GM23338 (cell line): ENCODE data around the gene DUSP7. TPM values are rescaled to one million over a fixed set of nuclear protein-coding genes. Genes with fewer than 3 reads are reported as not detected.

ENCODE experiments used
- ATAC-seq: fragments of 200-7000 bp; cut with Tn5 transposase; 3 replicates; pipeline ENCODE4 v1.9.1; 2020
- DNase-seq: peaks from one replicate; pipeline ENCODE4 v3.0.0-alpha.2; 2015; ENCODE audit warnings: low spot score
- H2AFZ ChIP-seq: fragments of 200-600 bp; sonication (generic); 2 replicates; pipeline ENCODE4 v1.8.0; 2016; ENCODE audit warnings: antibody characterized with exemption, mild to moderate bottlenecking, moderate library complexity
- H3F3A ChIP-seq: fragments of 200-600 bp; sonication (generic); replicated peaks from 2 replicates; pipeline ENCODE4 v1.8.0; 2017; ENCODE audit warnings: antibody characterized with exemption, mixed run types, low read depth
- H3K27ac ChIP-seq: fragments of 200-600 bp; sonication (generic); 2 replicates; pipeline ENCODE4 v1.6.1; 2016; ENCODE audit warnings: low read depth
- H3K27me3 ChIP-seq: fragments of 200-600 bp; sonication (generic); 2 replicates; pipeline ENCODE4 v1.8.0; 2016; ENCODE audit warnings: mild to moderate bottlenecking, mixed run types, moderate library complexity; ENCODE audit not compliant: insufficient read depth
- H3K36me3 ChIP-seq: fragments of 200-600 bp; sonication (generic); 2 replicates; pipeline ENCODE4 v1.8.0; 2016; ENCODE audit warnings: mild to moderate bottlenecking; ENCODE audit not compliant: insufficient read depth
- H3K4me1 ChIP-seq: fragments of 200-600 bp; sonication (generic); 2 replicates; pipeline ENCODE4 v1.8.0; 2016; ENCODE audit warnings: mild to moderate bottlenecking, moderate library complexity; ENCODE audit not compliant: insufficient read depth
- H3K4me2 ChIP-seq: fragments of 200-600 bp; sonication (generic); 2 replicates; pipeline ENCODE4 v1.7.1; 2017; ENCODE audit warnings: mixed run types
- H3K4me3 ChIP-seq: fragments of 200-600 bp; sonication (generic); 2 replicates; pipeline ENCODE4 v1.6.1; 2016; ENCODE audit warnings: mixed run types
- H3K79me2 ChIP-seq: fragments of 200-600 bp; sonication (generic); replicated peaks from 2 replicates; pipeline ENCODE4 v1.8.0; 2017; ENCODE audit warnings: mild to moderate bottlenecking; ENCODE audit not compliant: insufficient read depth
- H3K9me2 ChIP-seq: fragments of 200-600 bp; sonication (generic); 2 replicates; pipeline ENCODE4 v1.8.0; 2017; ENCODE audit not compliant: insufficient read depth
- H4K20me1 ChIP-seq: fragments of 200-600 bp; sonication (generic); replicated peaks from 2 replicates; pipeline ENCODE4 v1.8.0; 2017; ENCODE audit warnings: mild to moderate bottlenecking; ENCODE audit not compliant: insufficient read depth
- H3K27ac Mint-ChIP-seq: 2 replicates; pipeline ENCODE4 v1.8.0; 2020; ENCODE audit warnings: inconsistent platforms, mild to moderate bottlenecking, moderate library complexity, mixed read lengths
- H3K27me3 Mint-ChIP-seq: 3 replicates; pipeline ENCODE4 v1.8.0; 2022; ENCODE audit warnings: low read depth, mild to moderate bottlenecking, moderate library complexity, mixed read lengths, inconsistent platforms; ENCODE audit not compliant: insufficient read depth, poor library complexity
- H3K36me3 Mint-ChIP-seq: 3 replicates; pipeline ENCODE4 v1.8.0; 2021; ENCODE audit warnings: low read depth, mild to moderate bottlenecking, inconsistent platforms, moderate library complexity, mixed read lengths
- H3K4me1 Mint-ChIP-seq: 3 replicates; pipeline ENCODE4 v1.8.0; 2020; ENCODE audit warnings: mild to moderate bottlenecking, inconsistent platforms, mixed read lengths
- H3K4me3 Mint-ChIP-seq: 3 replicates; pipeline ENCODE4 v1.8.0; 2021; ENCODE audit warnings: moderate library complexity, mild to moderate bottlenecking, inconsistent platforms, mixed read lengths
- H3K9me3 Mint-ChIP-seq: 3 replicates; pipeline ENCODE4 v1.8.0; 2020; ENCODE audit warnings: moderate library complexity, mild to moderate bottlenecking, inconsistent platforms, mixed read lengths
- CREB1 ChIP-seq: fragments of 250-450 bp; sonication (Bioruptor Pico); IDR thresholded peaks from 2 replicates; pipeline ENCODE4 v1.5.0; 2020; ENCODE audit warnings: low read depth, mild to moderate bottlenecking, moderate library complexity
- ETS1 ChIP-seq: IDR thresholded peaks from 2 replicates; pipeline ENCODE4 v1.6.1; 2016; ENCODE audit warnings: antibody characterized with exemption
- EZH2 ChIP-seq: fragments of 200-600 bp; sonication (generic); IDR thresholded peaks from one replicate; pipeline ENCODE4 v1.8.0; 2017; ENCODE audit warnings: antibody characterized with exemption, mild to moderate bottlenecking, low read depth; ENCODE audit not compliant: unreplicated experiment
- EZH2phosphoT487 ChIP-seq: fragments of 200-600 bp; sonication (generic); IDR thresholded peaks from one replicate; pipeline ENCODE4 v1.8.1; 2018; ENCODE audit warnings: antibody characterized with exemption; ENCODE audit not compliant: unreplicated experiment
- JUNB ChIP-seq: IDR thresholded peaks from one replicate; pipeline ENCODE4 v1.6.1; 2016; ENCODE audit warnings: antibody characterized with exemption; ENCODE audit not compliant: unreplicated experiment
- NANOG ChIP-seq: IDR thresholded peaks from 2 replicates; pipeline ENCODE4 v1.6.1; 2016; ENCODE audit warnings: antibody characterized with exemption, borderline replicate concordance
- POLR2AphosphoS5 ChIP-seq: IDR thresholded peaks from 2 replicates; pipeline ENCODE4 v1.6.1; 2016; ENCODE audit warnings: antibody characterized with exemption, low read depth
- STAT1 ChIP-seq: IDR thresholded peaks from one replicate; pipeline ENCODE4 v1.6.1; 2016; ENCODE audit warnings: antibody characterized with exemption; ENCODE audit not compliant: unreplicated experiment
- ZNF114 ChIP-seq: fragments of 250-450 bp; sonication (Bioruptor Pico); IDR thresholded peaks from 2 replicates; pipeline ENCODE4 v1.5.0; 2020; ENCODE audit warnings: mild to moderate bottlenecking, moderate library complexity
- ZNF331 ChIP-seq: fragments of 250-450 bp; sonication (Bioruptor Pico); IDR thresholded peaks from 2 replicates; pipeline ENCODE4 v1.5.0; 2020; ENCODE audit warnings: low read depth, mild to moderate bottlenecking, moderate library complexity
- polyA plus RNA-seq: library from polyadenylated mRNA; unstranded; fragments of >200 nt; fragmentation: Nextera tagmentation; extraction: Ambion mirVana; gene quantifications from 2 replicates; pipeline ENCODE4 v1.2.1, GENCODE V29; 2016
- total RNA-seq: library from RNA; depleted of rRNA; stranded (reverse); fragments of >200 nt; shearing (Covaris generic); gene quantifications from 2 replicates; pipeline ENCODE4 v1.2.3, GENCODE V29; 2014
- TF ChIP-seq, protein P1 (sequence below): IDR thresholded peaks from one replicate; pipeline ENCODE4 v1.6.1; 2018; ENCODE audit warnings: antibody characterized with exemption; ENCODE audit not compliant: unreplicated experiment
- TF ChIP-seq, protein P2 (sequence below): fragments of 250-450 bp; sonication (Bioruptor Pico); IDR thresholded peaks from 2 replicates; pipeline ENCODE4 v1.5.0; 2020; ENCODE audit warnings: mild to moderate bottlenecking, moderate library complexity
- TF ChIP-seq, protein P3 (sequence below), 2 experiments: fragments of 200-600 bp in 1 of 2; sonication (generic) in 1 of 2; conservative IDR thresholded peaks; 2 replicates each; pipeline versions ENCODE4 v1.5.1 to v1.6.1; 2016 to 2017; ENCODE audit warnings: antibody characterized with exemption in 2 of 2, low read depth in 2 of 2, mild to moderate bottlenecking in 2 of 2, moderate library complexity in 1 of 2

Gene DUSP7
- total and polyA plus RNA-seq, 2 experiments from 2014 or later: 5.6 to 14.7 TPM

DNA sequence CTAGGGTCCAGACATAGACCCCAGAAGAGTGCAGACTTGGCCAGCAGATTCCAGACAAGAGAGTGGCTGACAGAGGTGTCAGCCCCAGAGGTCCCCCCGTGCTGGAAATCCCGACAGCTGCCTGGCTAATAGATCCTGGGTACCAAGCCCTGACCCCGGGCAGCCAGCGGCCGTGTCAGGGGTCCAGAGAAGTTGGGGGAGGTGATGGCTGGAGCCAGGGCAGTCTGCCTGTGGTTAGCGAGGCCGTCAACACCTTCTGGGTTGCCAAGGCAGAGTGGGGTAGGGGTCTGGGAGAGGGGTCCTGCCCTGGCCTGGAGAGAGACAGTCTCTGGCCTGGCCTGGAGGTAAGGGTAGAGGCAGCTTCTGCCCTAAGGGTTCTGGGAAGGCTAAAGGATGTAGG lies 35.6 kb downstream of the DUSP7 start:
- DNase-seq: no peak
- Histone ChIP-seq H3K9me2 (no peaks in the 10 kb centered on the region), H4K20me1 (no peaks in the 10 kb centered on the region), H3K36me3 (no peaks in the 10 kb centered on the region), H3K4me2 (no peak overlapping the region), H3K27ac (no peak overlapping the region), H3K4me1 (peaks cover 3% of the 10 kb centered on the region; the same call in 1 of the 2 replicates), H3K27me3 (no peaks in the 10 kb centered on the region), H3F3A (no peaks in the 10 kb centered on the region), H3K79me2 (no peaks in the 10 kb centered on the region), H3K4me3 (no peak overlapping the region), H2AFZ (no peak overlapping the region)
- H3K36me3 Mint-ChIP-seq: no peaks in the 10 kb centered on the region
- no peak overlapping the region for H3K27ac Mint-ChIP-seq
- no peak overlapping the region for H3K4me3 Mint-ChIP-seq
- ATAC-seq: no peak
- peaks cover 12% of the 10 kb centered on the region for H3K27me3 Mint-ChIP-seq
- H3K4me1 Mint-ChIP-seq: peaks cover 11% of the 10 kb centered on the region
- TF ChIP-seq ETS1 (no peak), CREB1 (CRISPR knock-in tag) (no peak), JUNB (no peak), POLR2AphosphoS5 (no peak), EZH2phosphoT487 (no peak), ZNF114 (CRISPR knock-in tag) (no peak), ZNF331 (CRISPR knock-in tag) (no peak), NANOG (no peak), EZH2 (no peak), STAT1 (no peak)
- TF ChIP-seq, protein P1, sequence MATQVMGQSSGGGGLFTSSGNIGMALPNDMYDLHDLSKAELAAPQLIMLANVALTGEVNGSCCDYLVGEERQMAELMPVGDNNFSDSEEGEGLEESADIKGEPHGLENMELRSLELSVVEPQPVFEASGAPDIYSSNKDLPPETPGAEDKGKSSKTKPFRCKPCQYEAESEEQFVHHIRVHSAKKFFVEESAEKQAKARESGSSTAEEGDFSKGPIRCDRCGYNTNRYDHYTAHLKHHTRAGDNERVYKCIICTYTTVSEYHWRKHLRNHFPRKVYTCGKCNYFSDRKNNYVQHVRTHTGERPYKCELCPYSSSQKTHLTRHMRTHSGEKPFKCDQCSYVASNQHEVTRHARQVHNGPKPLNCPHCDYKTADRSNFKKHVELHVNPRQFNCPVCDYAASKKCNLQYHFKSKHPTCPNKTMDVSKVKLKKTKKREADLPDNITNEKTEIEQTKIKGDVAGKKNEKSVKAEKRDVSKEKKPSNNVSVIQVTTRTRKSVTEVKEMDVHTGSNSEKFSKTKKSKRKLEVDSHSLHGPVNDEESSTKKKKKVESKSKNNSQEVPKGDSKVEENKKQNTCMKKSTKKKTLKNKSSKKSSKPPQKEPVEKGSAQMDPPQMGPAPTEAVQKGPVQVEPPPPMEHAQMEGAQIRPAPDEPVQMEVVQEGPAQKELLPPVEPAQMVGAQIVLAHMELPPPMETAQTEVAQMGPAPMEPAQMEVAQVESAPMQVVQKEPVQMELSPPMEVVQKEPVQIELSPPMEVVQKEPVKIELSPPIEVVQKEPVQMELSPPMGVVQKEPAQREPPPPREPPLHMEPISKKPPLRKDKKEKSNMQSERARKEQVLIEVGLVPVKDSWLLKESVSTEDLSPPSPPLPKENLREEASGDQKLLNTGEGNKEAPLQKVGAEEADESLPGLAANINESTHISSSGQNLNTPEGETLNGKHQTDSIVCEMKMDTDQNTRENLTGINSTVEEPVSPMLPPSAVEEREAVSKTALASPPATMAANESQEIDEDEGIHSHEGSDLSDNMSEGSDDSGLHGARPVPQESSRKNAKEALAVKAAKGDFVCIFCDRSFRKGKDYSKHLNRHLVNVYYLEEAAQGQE: no peak
- TF ChIP-seq, protein P2, sequence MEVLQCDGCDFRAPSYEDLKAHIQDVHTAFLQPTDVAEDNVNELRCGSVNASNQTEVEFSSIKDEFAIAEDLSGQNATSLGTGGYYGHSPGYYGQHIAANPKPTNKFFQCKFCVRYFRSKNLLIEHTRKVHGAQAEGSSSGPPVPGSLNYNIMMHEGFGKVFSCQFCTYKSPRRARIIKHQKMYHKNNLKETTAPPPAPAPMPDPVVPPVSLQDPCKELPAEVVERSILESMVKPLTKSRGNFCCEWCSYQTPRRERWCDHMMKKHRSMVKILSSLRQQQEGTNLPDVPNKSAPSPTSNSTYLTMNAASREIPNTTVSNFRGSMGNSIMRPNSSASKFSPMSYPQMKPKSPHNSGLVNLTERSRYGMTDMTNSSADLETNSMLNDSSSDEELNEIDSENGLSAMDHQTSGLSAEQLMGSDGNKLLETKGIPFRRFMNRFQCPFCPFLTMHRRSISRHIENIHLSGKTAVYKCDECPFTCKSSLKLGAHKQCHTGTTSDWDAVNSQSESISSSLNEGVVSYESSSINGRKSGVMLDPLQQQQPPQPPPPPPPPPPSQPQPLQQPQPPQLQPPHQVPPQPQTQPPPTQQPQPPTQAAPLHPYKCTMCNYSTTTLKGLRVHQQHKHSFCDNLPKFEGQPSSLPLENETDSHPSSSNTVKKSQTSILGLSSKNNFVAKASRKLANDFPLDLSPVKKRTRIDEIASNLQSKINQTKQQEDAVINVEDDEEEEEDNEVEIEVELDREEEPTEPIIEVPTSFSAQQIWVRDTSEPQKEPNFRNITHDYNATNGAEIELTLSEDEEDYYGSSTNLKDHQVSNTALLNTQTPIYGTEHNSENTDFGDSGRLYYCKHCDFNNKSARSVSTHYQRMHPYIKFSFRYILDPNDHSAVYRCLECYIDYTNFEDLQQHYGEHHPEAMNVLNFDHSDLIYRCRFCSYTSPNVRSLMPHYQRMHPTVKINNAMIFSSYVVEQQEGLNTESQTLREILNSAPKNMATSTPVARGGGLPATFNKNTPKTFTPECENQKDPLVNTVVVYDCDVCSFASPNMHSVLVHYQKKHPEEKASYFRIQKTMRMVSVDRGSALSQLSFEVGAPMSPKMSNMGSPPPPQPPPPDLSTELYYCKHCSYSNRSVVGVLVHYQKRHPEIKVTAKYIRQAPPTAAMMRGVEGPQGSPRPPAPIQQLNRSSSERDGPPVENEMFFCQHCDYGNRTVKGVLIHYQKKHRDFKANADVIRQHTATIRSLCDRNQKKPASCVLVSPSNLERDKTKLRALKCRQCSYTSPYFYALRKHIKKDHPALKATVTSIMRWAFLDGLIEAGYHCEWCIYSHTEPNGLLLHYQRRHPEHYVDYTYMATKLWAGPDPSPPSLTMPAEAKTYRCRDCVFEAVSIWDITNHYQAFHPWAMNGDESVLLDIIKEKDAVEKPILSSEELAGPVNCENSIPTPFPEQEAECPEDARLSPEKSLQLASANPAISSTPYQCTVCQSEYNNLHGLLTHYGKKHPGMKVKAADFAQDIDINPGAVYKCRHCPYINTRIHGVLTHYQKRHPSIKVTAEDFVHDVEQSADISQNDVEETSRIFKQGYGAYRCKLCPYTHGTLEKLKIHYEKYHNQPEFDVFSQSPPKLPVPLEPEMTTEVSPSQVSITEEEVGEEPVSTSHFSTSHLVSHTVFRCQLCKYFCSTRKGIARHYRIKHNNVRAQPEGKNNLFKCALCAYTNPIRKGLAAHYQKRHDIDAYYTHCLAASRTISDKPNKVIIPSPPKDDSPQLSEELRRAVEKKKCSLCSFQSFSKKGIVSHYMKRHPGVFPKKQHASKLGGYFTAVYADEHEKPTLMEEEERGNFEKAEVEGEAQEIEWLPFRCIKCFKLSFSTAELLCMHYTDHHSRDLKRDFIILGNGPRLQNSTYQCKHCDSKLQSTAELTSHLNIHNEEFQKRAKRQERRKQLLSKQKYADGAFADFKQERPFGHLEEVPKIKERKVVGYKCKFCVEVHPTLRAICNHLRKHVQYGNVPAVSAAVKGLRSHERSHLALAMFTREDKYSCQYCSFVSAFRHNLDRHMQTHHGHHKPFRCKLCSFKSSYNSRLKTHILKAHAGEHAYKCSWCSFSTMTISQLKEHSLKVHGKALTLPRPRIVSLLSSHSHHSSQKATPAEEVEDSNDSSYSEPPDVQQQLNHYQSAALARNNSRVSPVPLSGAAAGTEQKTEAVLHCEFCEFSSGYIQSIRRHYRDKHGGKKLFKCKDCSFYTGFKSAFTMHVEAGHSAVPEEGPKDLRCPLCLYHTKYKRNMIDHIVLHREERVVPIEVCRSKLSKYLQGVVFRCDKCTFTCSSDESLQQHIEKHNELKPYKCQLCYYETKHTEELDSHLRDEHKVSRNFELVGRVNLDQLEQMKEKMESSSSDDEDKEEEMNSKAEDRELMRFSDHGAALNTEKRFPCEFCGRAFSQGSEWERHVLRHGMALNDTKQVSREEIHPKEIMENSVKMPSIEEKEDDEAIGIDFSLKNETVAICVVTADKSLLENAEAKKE (CRISPR knock-in tag): no peak
- TF ChIP-seq, protein P3, sequence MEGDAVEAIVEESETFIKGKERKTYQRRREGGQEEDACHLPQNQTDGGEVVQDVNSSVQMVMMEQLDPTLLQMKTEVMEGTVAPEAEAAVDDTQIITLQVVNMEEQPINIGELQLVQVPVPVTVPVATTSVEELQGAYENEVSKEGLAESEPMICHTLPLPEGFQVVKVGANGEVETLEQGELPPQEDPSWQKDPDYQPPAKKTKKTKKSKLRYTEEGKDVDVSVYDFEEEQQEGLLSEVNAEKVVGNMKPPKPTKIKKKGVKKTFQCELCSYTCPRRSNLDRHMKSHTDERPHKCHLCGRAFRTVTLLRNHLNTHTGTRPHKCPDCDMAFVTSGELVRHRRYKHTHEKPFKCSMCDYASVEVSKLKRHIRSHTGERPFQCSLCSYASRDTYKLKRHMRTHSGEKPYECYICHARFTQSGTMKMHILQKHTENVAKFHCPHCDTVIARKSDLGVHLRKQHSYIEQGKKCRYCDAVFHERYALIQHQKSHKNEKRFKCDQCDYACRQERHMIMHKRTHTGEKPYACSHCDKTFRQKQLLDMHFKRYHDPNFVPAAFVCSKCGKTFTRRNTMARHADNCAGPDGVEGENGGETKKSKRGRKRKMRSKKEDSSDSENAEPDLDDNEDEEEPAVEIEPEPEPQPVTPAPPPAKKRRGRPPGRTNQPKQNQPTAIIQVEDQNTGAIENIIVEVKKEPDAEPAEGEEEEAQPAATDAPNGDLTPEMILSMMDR (conservative IDR thresholded peaks at IDR 0.05; ENCODE audit: low read depth in 2 of 2): no peak
- H3K9me3 Mint-ChIP-seq: no peaks in the 10 kb centered on the region
